Choroid plexus epithelial cell (primary cell): ENCODE results near the gene POM121L2.
"Not testable (repeated sequence)": the region's sequence is repeated elsewhere in the genome, so short reads cannot be mapped to it uniquely, and the experiment has no call there.

Experiments
- DNase-seq: peaks from one replicate; pipeline ENCODE4 v3.0.0-alpha.2; 2010; ENCODE audit warnings: low read depth
- H3K4me3 ChIP-seq: 2 replicates; pipeline ENCODE4 v1.5.1; 2011; ENCODE audit warnings: low read depth, mild to moderate bottlenecking, control low read depth, low read length, moderate library complexity
- CTCF ChIP-seq: conservative IDR thresholded peaks from 2 replicates; pipeline ENCODE4 v1.5.1; 2011; ENCODE audit warnings: low read depth, mild to moderate bottlenecking, control low read depth, inconsistent platforms, low read length, moderate library complexity

The POM121L2 gene

GRCh38 chr6:27280064-27280539, 32.0 kb downstream of the POM121L2 start:
- DNase-seq = peak; percentile 60
- H3K4me3 ChIP-seq = peak overlapping the region; percentile 53

GRCh38 chr6:27279513-27280063, 32.5 kb downstream of the POM121L2 start:
- peak overlapping the region; percentile 47 for H3K4me3 ChIP-seq
- no peak for TF ChIP-seq CTCF
- DNase-seq = no peak

More at GRCh38 chr6:27280064-27280539, 32.0 kb downstream of the POM121L2 start:
- TF ChIP-seq CTCF = no peak

- H3K4me3 ChIP-seq = no peak overlapping the region
- DNase-seq = no peak
- TF ChIP-seq CTCF = no peak
Observed at GRCh38 chr6:27275025-27275956, 36.8 kb downstream of the POM121L2 start.

- TF ChIP-seq CTCF = no peak
- H3K4me3 ChIP-seq = no peak overlapping the region
- DNase-seq = no peak
Observed at GRCh38 chr6:27273783-27274182, 38.3 kb downstream of the POM121L2 start.

- no peak for DNase-seq
- H3K4me3 ChIP-seq = no peak overlapping the region
- no peak for TF ChIP-seq CTCF
Observed at GRCh38 chr6:27268803-27269202, 43.3 kb downstream of the POM121L2 start.

- H3K4me3 ChIP-seq = no peak overlapping the region
- no peak for TF ChIP-seq CTCF
- DNase-seq = no peak
Observed at GRCh38 chr6:27267857-27268434, 44.1 kb downstream of the POM121L2 start.

- DNase-seq, H3K4me3 ChIP-seq: not testable (repeated sequence)
Observed at GRCh38 chr6:27267003-27267402, 45.1 kb downstream of the POM121L2 start.
